Kidney capillary endothelial cell (primary cell): ENCODE data around the gene NXPE2.

Experiments
- DNase-seq: peaks from one replicate; pipeline ENCODE4 v3.0.0-alpha.2; 2018; ENCODE audit warnings: low spot score

Gene NXPE2

GRCh38 chr11:114745150-114745671, 66.9 kb downstream of the NXPE2 start:
- no peak for DNase-seq

GRCh38 chr11:114746013-114746412, 67.7 kb downstream of the NXPE2 start:
- no peak for DNase-seq
